Heart left ventricle (tissue), 13 donors: Measurements from ENCODE around the gene CRY2.

Experiments
- POLR2A ChIP-seq, 2 donors: fragments of 450-650 bp; IDR thresholded peaks; one replicate each; pipeline ENCODE4 v1.6.1; 2017; ENCODE audit warnings: antibody characterized with exemption in 2 of 2, mild to moderate bottlenecking in 2 of 2, moderate library complexity in 2 of 2
- TF ChIP-seq, protein P1 (sequence below), 12 donors: fragments of 200-600 bp; sonication (generic) in 4 of 12; IDR thresholded peaks; one replicate each; pipeline versions ENCODE4 v1.5.0 to v1.8.0; 2018 to 2022; ENCODE audit warnings: antibody characterized with exemption in 12 of 12, mild to moderate bottlenecking in 5 of 12
- donor health status: ischemic (EF 13 %, LVEDD 7.1; RV severe dilation, severe dysfunction).
- donor health status: DM: no; HTN: yes; CAD: no.
- donor health status: DM: no; HTN: no; CAD: no.
- donor health status: ischemic (EF 25% LVEDD 6.9; RV normal size, moderate dysfunction).
- donor health status: ischemic (EF 25% LVEDD 5.7; RV mildly dilated, moderate dysfunction).
- donor health status: ischemic (EF 35%, LVEDD 5.7; RV mildly dilated, moderate dysfunction).
- donor health status: nonischemic (EF 11% LVEDD 7.7; RV severe dilation, severe dysfunction).
- donor health status: DM: yes; HTN: yes; CAD: no.
- donor health status: PGD.
- donor health status: ischemic (EF 29% LVEDD 5.4; RV normal size, mild dysfunction).
- donor health status: nonischemic (EF 23%, LVEDD 6.1; RV moderate dilation, normal function).

DNA sequence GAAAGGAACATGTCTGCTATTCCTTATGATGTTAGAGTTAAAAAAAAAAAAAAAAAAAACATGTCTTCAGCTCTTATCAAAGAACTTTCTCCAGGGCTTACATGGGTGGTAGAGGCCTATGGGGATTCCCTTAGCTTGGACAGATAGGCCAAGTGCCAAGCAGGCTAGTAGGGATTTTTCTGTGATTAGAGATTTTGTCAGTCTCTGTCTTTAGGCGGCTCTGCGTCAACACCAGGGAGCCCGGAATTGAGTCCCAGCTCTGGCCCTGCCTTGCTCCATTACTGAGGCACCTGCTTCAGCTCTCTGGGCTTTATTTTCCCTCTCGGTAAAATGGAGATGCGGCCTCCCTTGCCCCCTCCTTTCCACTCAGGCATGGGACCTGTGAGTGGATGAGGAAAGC, 13.1 kb downstream of the CRY2 start:
- TF ChIP-seq, protein P1, sequence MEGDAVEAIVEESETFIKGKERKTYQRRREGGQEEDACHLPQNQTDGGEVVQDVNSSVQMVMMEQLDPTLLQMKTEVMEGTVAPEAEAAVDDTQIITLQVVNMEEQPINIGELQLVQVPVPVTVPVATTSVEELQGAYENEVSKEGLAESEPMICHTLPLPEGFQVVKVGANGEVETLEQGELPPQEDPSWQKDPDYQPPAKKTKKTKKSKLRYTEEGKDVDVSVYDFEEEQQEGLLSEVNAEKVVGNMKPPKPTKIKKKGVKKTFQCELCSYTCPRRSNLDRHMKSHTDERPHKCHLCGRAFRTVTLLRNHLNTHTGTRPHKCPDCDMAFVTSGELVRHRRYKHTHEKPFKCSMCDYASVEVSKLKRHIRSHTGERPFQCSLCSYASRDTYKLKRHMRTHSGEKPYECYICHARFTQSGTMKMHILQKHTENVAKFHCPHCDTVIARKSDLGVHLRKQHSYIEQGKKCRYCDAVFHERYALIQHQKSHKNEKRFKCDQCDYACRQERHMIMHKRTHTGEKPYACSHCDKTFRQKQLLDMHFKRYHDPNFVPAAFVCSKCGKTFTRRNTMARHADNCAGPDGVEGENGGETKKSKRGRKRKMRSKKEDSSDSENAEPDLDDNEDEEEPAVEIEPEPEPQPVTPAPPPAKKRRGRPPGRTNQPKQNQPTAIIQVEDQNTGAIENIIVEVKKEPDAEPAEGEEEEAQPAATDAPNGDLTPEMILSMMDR (IDR thresholded peaks at IDR 0.05) = no peak
- no peak for TF ChIP-seq POLR2A (IDR thresholded peaks at IDR 0.05)
